Measurements from ENCODE around the gene RPS27A. TPM values are rescaled to one million over a fixed set of nuclear protein-coding genes. Genes with fewer than 3 reads are reported as not detected.

The RPS27A gene
- total and polyA plus RNA-seq, 2 donors (not counting 3 experiments of a cell fraction or from before 2014, with no cell fraction given): 926 to 1,136 TPM

GRCh38 chr2:55268907-55269644, 36.6 kb downstream of the RPS27A start, which contains the start of gene MTIF2:
Gene MTIF2 (minus strand): TSS chr2:55269231. CDS start chr2:55263858, 5,373 bp downstream.
- no peaks in the 10 kb centered on the region for H3K9me1 ChIP-seq (replicated peaks; ENCODE audit: control insufficient read depth, extremely low read depth, insufficient read depth, low read length)
- no peaks in the 10 kb centered on the region for H3K36me3 ChIP-seq (ENCODE audit: control insufficient read depth in 2 of 2, extremely low read depth in 1 of 2, insufficient read depth in 2 of 2, low read length in 2 of 2)
- H3K4me2 ChIP-seq (ENCODE audit: insufficient read depth, low read length): peak within 1 kb of the TSS; percentile 92
- H3K27me3 ChIP-seq (ENCODE audit: control insufficient read depth in 2 of 2, insufficient read depth in 2 of 2, low read length in 2 of 2): no peaks in the 10 kb centered on the region
- no peaks in the 10 kb centered on the region for H4K20me1 ChIP-seq (replicated peaks; ENCODE audit: control insufficient read depth, extremely low read depth, insufficient read depth, low read length)
- no peaks in the 10 kb centered on the region for H3K9me3 ChIP-seq (replicated peaks; ENCODE audit: control insufficient read depth, insufficient read depth, low read length)
- no peaks in the 10 kb centered on the region for H3K79me2 ChIP-seq (ENCODE audit: control insufficient read depth, insufficient read depth, low read length)
- ChIA-PET POLR2A (interaction anchor here (0.7 kb wide), 1 partner anchor 133 kb away, joined by 6 read pairs; no protein-coding TSS in a partner anchor), CTCF (interaction anchor here (0.8 to 1.6 kb wide), 6 partner anchors 9 to 369 kb away, joined by 3 to 6 read pairs (median 4); partner anchors contain the start of gene PPP4R3B)
- peak within 1 kb of the TSS; percentile 92 for H2AFZ ChIP-seq (ENCODE audit: low read depth, low read length)
- peak within 1 kb of the TSS; percentile 63 for H3K9ac ChIP-seq (replicated peaks; ENCODE audit: extremely low read depth, insufficient read depth, low read length)
- peak within 1 kb of the TSS; percentile 13 to 78 (median 58) for H3K4me3 ChIP-seq (replicated peaks in 1 of 3; ENCODE audit: insufficient read depth in 1 of 3, low read depth in 1 of 3, low read length in 3 of 3)
- intact Hi-C loops (cut with micrococcal nuclease) (loop anchor here (1.0 to 5.0 kb wide), 4 partner anchors 13 to 243 kb away; partner anchors contain the start of genes CLHC1 and RPS27A), dilution Hi-C loops (cut with MboI; ENCODE audit: extremely low pct_ligation_motif_present, low sequenced_read_pairs) (no loop called here)
- FAIRE-seq (peak; percentile 99), DNase-seq (ENCODE audit: low read depth, low spot score) (peak; percentile 89)
- peak within 1 kb of the TSS; percentile 7 for H3K27ac ChIP-seq (ENCODE audit: insufficient read depth, low read depth, low read length)
- H3K4me1 ChIP-seq (ENCODE audit: control insufficient read depth, extremely low read depth, insufficient read depth, low read length): peaks cover 10% of the 10 kb centered on the region
- BruUV-seq (replicated peaks): no TSS peak
- TF ChIP-seq CTCF (IDR thresholded peaks at IDR 0.05; ENCODE audit: extremely low read depth in 1 of 2, insufficient read depth in 1 of 2, low read depth in 1 of 2, low read length in 2 of 2) (no peak), MYC (IDR thresholded peaks at IDR 0.05; ENCODE audit: low read depth, low read length) (no peak), JUN (IDR thresholded peaks at IDR 0.05; ENCODE audit: borderline replicate concordance, insufficient read depth, insufficient read length, low read depth) (no peak), EZH2 (IDR thresholded peaks at IDR 0.05; ENCODE audit: borderline replicate concordance, low read depth, low read length, severe bottlenecking) (no peak), POLR2A (IDR thresholded peaks at IDR 0.05; ENCODE audit: low read depth, low read length) (peak; percentile 98), GATA2 (IDR thresholded peaks at IDR 0.05; ENCODE audit: insufficient read depth, insufficient read length, low read depth, low read length) (no peak), POLR2AphosphoS5 (IDR thresholded peaks at IDR 0.05; ENCODE audit: insufficient read depth, low read depth, low read length) (peak; percentile 97)

All from endothelial cell of umbilical vein (primary cell).